SU-DHL-6 (cell line): ENCODE data around the gene CELSR3.

ENCODE experiments used
- H2AFZ ChIP-seq: fragments of 200-600 bp; sonication (generic); 2 replicates; pipeline ENCODE4 v1.6.1; 2014; ENCODE audit warnings: low read depth, mild to moderate bottlenecking, moderate library complexity, mixed read lengths, antibody characterized with exemption, low read length; ENCODE audit not compliant: severe bottlenecking
- H3F3A ChIP-seq: fragments of 200-600 bp; shearing (Covaris generic); 2 replicates; pipeline ENCODE4 v1.6.0; 2016; ENCODE audit warnings: antibody characterized with exemption, mild to moderate bottlenecking; ENCODE audit not compliant: insufficient read depth
- H3K27ac ChIP-seq: fragments of 200-600 bp; sonication (generic); 2 replicates; pipeline ENCODE4 v1.5.1; 2016; ENCODE audit warnings: low read depth, mild to moderate bottlenecking, low read length, moderate library complexity, mixed read lengths
- H3K27me3 ChIP-seq: fragments of 200-600 bp; sonication (generic), shearing (Covaris generic); 2 replicates; pipeline ENCODE4 v1.6.0; 2014; ENCODE audit warnings: mild to moderate bottlenecking, low read length
- H3K36me3 ChIP-seq: fragments of 200-600 bp; sonication (generic); 2 replicates; pipeline ENCODE4 v1.6.1; 2014; ENCODE audit warnings: mild to moderate bottlenecking, low read length, mixed read lengths
- H3K4me2 ChIP-seq: fragments of 300-600, 200-600 bp; shearing (Covaris generic), sonication (generic); 2 replicates; pipeline ENCODE4 v1.6.0; 2014; ENCODE audit warnings: low read length, low read depth, mild to moderate bottlenecking; ENCODE audit not compliant: poor library complexity, severe bottlenecking
- H3K4me3 ChIP-seq: fragments of 200-600 bp; sonication (generic); 2 replicates; pipeline ENCODE4 v1.5.1; 2014; ENCODE audit warnings: antibody characterized with exemption, low read length, mild to moderate bottlenecking, mixed read lengths; ENCODE audit not compliant: insufficient read depth, poor library complexity, severe bottlenecking
- H3K79me2 ChIP-seq: fragments of 200-600 bp; sonication (generic); 2 replicates; pipeline ENCODE4 v1.6.1; 2014; ENCODE audit warnings: mild to moderate bottlenecking, low read length, moderate library complexity; ENCODE audit not compliant: insufficient read depth
- H3K9ac ChIP-seq: fragments of 200-600 bp; sonication (generic); 2 replicates; pipeline ENCODE4 v1.7.0; 2014; ENCODE audit warnings: mild to moderate bottlenecking, low read length
- H3K9me2 ChIP-seq: fragments of 200-600 bp; sonication (generic); replicated peaks from 2 replicates; pipeline ENCODE4 v1.6.1; 2014; ENCODE audit warnings: low read length; ENCODE audit not compliant: insufficient read depth
- H3K9me3 ChIP-seq: fragments of 200-600 bp; sonication (generic); 2 replicates; pipeline ENCODE4 v1.6.1; 2014; ENCODE audit warnings: low read length, mixed read lengths; ENCODE audit not compliant: insufficient read depth
- H4K20me1 ChIP-seq: fragments of 200-600 bp; sonication (generic); 2 replicates; pipeline ENCODE4 v1.6.1; 2014; ENCODE audit warnings: low read depth, mild to moderate bottlenecking, antibody characterized with exemption, low read length, moderate library complexity, mixed read lengths
- CTCF ChIP-seq: fragments of 200-600 bp; sonication (generic); IDR thresholded peaks from one replicate; pipeline ENCODE4 v1.5.1; 2017; ENCODE audit warnings: antibody characterized with exemption, mild to moderate bottlenecking, low read length, moderate library complexity; ENCODE audit not compliant: insufficient read depth, poor library complexity, severe bottlenecking
- EZH2phosphoT487 ChIP-seq: fragments of 200-600 bp; sonication (generic), shearing (Covaris generic); conservative IDR thresholded peaks from 2 replicates; pipeline ENCODE4 v1.6.1; 2018; ENCODE audit warnings: mild to moderate bottlenecking, antibody characterized with exemption, low read length, moderate library complexity, mixed read lengths

The CELSR3 gene

GRCh38 chr3:48593337-48593736 lies 69.3 kb downstream of the CELSR3 start:
- H3K4me2 ChIP-seq = no peak overlapping the region
- H3K27me3 ChIP-seq = no peaks in the 10 kb centered on the region
- H2AFZ ChIP-seq = no peak overlapping the region
- H3K27ac ChIP-seq = no peak overlapping the region
- no peak overlapping the region for H3K4me3 ChIP-seq
- no peaks in the 10 kb centered on the region for H3K36me3 ChIP-seq
- H3K79me2 ChIP-seq = no peaks in the 10 kb centered on the region
- H4K20me1 ChIP-seq = no peaks in the 10 kb centered on the region
- H3K9me3 ChIP-seq = no peaks in the 10 kb centered on the region
- no peak overlapping the region for H3K9ac ChIP-seq
- no peak for TF ChIP-seq CTCF
- TF ChIP-seq EZH2phosphoT487 = no peak
- H3K9me2 ChIP-seq = no peaks in the 10 kb centered on the region
- no peaks in the 10 kb centered on the region for H3F3A ChIP-seq

GRCh38 chr3:48592519-48593087 lies 70.1 kb downstream of the CELSR3 start:
- TF ChIP-seq EZH2phosphoT487 = no peak
- no peak for TF ChIP-seq CTCF
- no peak overlapping the region for H3K4me2 ChIP-seq
- H3K4me3 ChIP-seq = no peak overlapping the region
- no peak overlapping the region for H2AFZ ChIP-seq
- H3K27me3 ChIP-seq = no peaks in the 10 kb centered on the region
- no peaks in the 10 kb centered on the region for H3K79me2 ChIP-seq
- no peaks in the 10 kb centered on the region for H3K36me3 ChIP-seq
- H4K20me1 ChIP-seq = no peaks in the 10 kb centered on the region
- no peak overlapping the region for H3K27ac ChIP-seq
- no peaks in the 10 kb centered on the region for H3K9me3 ChIP-seq
- H3K9ac ChIP-seq = no peak overlapping the region
- H3K9me2 ChIP-seq = no peaks in the 10 kb centered on the region
- H3F3A ChIP-seq = no peaks in the 10 kb centered on the region

GRCh38 chr3:48591886-48592518 lies 70.7 kb downstream of the CELSR3 start:
- no peaks in the 10 kb centered on the region for H3K9me3 ChIP-seq
- H3K4me2 ChIP-seq = no peak overlapping the region
- H3K27me3 ChIP-seq = no peaks in the 10 kb centered on the region
- no peak overlapping the region for H2AFZ ChIP-seq
- no peaks in the 10 kb centered on the region for H3K9me2 ChIP-seq
- no peaks in the 10 kb centered on the region for H3F3A ChIP-seq
- TF ChIP-seq CTCF (no peak), EZH2phosphoT487 (no peak)
- H3K9ac ChIP-seq = no peak overlapping the region
- H3K4me3 ChIP-seq = no peak overlapping the region
- H4K20me1 ChIP-seq = no peaks in the 10 kb centered on the region
- H3K79me2 ChIP-seq = no peaks in the 10 kb centered on the region
- H3K27ac ChIP-seq = no peak overlapping the region
- H3K36me3 ChIP-seq = no peaks in the 10 kb centered on the region
